ENCODE results near the gene BCAP29.

The BCAP29 gene

DNA sequence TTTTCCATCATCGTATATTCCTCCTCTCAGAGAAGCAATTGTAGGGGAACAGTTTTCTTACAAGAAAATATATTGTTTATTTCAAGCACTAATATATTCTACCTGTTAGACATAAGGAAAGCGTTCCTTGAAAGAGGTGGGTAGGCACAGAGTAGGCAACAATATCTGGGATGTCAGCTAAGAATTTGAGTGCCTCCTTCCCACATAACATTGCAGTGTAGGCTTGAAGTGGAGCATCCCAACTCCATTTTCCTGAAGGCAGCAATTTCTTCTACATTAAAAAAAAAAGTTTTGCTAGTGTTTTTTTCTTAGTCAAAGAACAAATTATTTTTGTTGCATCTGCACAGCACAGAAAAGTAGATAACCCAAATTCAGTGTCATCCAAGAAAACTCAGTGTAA, 20.8 kb downstream of the BCAP29 start:
- POLR2A ChIA-PET (ENCODE audit: low non-redundant PET), result no interaction called here
- no peak overlapping the region for H3K27ac ChIP-seq
- TF ChIP-seq, protein P1, sequence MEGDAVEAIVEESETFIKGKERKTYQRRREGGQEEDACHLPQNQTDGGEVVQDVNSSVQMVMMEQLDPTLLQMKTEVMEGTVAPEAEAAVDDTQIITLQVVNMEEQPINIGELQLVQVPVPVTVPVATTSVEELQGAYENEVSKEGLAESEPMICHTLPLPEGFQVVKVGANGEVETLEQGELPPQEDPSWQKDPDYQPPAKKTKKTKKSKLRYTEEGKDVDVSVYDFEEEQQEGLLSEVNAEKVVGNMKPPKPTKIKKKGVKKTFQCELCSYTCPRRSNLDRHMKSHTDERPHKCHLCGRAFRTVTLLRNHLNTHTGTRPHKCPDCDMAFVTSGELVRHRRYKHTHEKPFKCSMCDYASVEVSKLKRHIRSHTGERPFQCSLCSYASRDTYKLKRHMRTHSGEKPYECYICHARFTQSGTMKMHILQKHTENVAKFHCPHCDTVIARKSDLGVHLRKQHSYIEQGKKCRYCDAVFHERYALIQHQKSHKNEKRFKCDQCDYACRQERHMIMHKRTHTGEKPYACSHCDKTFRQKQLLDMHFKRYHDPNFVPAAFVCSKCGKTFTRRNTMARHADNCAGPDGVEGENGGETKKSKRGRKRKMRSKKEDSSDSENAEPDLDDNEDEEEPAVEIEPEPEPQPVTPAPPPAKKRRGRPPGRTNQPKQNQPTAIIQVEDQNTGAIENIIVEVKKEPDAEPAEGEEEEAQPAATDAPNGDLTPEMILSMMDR (conservative IDR thresholded peaks at IDR 0.05; ENCODE audit: low read depth), result no peak
- CTCF ChIA-PET, result interaction anchor here (0.6 to 0.7 kb wide), 2 partner anchors 40 to 85 kb away, joined by 3 read pairs; no protein-coding TSS in a partner anchor
- no peak for DNase-seq (ENCODE audit: low spot score)

DNA sequence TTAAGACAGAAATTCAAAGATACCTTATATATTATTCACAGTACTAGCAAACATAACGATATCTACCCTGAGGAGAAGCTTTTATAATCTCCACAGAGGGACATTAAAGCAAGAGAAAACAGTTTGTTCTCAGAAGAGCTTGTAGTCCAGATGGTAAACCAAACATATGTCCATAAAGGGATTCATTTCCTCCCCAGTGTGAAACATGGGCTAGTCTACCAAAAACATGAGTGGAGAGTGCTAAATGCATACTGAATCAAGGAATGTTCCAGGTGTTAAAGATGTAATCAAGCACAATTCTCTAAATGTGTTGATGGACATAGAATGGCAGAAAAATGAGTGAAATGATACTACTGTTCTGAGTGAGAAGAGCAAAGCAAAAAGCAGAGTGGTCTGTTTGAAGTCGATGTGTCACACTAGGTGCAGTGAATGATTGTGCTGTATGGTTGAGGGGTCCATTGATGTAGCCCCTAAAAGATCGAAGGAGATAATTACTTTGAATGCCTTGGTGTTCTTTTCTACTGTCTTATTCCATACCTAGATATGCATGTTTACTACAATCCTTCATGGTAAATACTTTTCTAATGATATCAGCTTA, 25.3 kb downstream of the BCAP29 start:
- CTCF ChIA-PET, result interaction anchor here (0.6 to 1.0 kb wide), 2 partner anchors 41 to 1561 kb away, joined by 3 to 7 read pairs; partner anchors contain the start of genes COG5 and DUS4L
- POLR2A ChIA-PET (ENCODE audit: low non-redundant PET), result no interaction called here
- DNase-seq (ENCODE audit: low spot score), result no peak
- TF ChIP-seq, protein P1 (conservative IDR thresholded peaks at IDR 0.05; ENCODE audit: low read depth), result no peak
- no peak overlapping the region for H3K27ac ChIP-seq

DNA sequence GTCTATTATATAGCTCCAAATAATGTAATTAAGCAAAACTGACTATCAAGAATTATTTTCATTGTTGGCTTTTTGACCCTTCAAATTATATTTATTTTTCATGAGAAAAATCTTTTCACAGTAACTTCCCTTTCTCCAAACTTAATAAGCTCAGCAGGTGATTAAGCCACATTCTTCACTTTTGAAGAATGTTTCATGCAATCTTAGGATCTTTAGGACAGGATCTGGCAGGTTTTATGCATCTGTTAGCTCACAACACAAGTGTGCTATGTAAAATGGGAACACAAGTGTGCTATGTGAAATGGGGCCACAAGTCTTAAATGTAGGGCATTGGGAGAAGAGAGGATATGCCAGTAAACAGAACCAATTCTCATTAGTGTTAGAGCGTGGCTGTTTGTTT, 26.3 kb downstream of the BCAP29 start:
- TF ChIP-seq, protein P1 (conservative IDR thresholded peaks at IDR 0.05; ENCODE audit: low read depth), result no peak
- DNase-seq (ENCODE audit: low spot score), result no peak
- no peak overlapping the region for H3K27ac ChIP-seq
- CTCF ChIA-PET, result interaction anchor here (0.6 kb wide), 1 partner anchor 1562 kb away, joined by 7 read pairs; no protein-coding TSS in a partner anchor
- POLR2A ChIA-PET (ENCODE audit: low non-redundant PET), result no interaction called here

DNA sequence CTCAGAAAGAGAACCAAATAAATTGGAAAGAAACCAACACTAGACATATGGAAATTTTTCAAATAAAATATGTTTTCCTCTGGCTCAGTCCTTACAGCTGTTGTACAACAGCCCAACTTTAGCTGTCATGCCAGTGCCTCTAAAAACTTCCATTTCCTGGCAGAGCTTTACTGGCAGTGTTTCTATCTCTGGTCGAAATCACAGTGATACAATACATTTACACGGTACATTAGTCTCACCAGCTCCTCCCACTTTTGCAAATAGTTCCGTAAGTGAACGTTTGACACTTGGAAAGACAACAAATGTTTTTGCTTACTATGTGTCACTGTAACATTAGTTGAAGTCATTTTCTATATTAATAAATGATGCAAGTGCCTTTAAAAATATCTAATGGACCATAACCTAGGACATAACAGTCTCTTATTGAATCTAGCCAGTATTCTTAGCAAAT, 29.8 kb downstream of the BCAP29 start:
- H3K27ac ChIP-seq, result no peak overlapping the region
- POLR2A ChIA-PET (ENCODE audit: low non-redundant PET), result no interaction called here
- TF ChIP-seq, protein P1 (conservative IDR thresholded peaks at IDR 0.05; ENCODE audit: low read depth), result no peak
- CTCF ChIA-PET, result no interaction called here
- no peak for DNase-seq (ENCODE audit: low spot score)

DNA sequence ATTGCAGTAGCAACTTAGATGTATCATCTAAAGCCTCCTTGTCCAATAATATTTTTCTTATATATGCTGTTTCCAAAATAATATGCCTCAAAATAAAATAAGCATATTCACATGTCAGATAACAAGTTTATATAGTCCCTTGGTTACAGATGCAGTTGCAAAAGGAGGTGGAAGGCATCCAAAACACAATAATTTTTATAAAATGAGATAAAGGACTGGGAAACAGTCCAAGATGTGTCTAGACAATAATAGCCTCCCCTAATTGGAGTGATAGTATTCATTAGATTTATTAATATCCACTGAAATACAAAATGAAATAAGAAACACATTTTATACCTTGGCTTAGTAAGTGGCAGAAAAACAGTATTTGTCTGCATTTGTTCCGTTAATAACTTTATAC, 30.3 kb downstream of the BCAP29 start:
- ChIA-PET CTCF (interaction anchor here (0.7 kb wide), 1 partner anchor 875 kb away, joined by 3 read pairs; no protein-coding TSS in a partner anchor), POLR2A (ENCODE audit: low non-redundant PET) (no interaction called here)
- no peak for DNase-seq (ENCODE audit: low spot score)
- TF ChIP-seq, protein P1 (conservative IDR thresholded peaks at IDR 0.05; ENCODE audit: low read depth), result no peak
- H3K27ac ChIP-seq, result no peak overlapping the region

DNA sequence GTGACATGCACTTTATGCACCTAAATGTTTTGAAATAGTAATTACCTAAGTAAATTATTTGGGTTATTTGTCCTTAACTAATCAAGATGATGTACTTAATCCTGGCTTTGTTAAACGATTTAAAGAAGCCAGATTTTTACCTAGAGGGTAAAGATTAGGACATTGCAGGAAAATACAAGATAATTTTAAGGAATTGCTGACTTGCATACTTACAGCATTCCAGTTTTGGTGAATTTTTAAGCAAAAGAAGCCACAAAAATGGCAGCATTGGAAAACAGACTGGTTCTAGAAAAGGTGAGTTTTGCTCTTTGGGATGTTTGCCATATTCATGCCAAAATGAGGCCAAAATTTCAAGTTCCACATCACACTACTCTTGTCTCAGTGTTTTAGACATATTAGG, 33.4 kb downstream of the BCAP29 start:
- TF ChIP-seq, protein P1 (conservative IDR thresholded peaks at IDR 0.05; ENCODE audit: low read depth), result no peak
- ChIA-PET CTCF (no interaction called here), POLR2A (ENCODE audit: low non-redundant PET) (no interaction called here)
- H3K27ac ChIP-seq, result no peak overlapping the region
- no peak for DNase-seq (ENCODE audit: low spot score)
